Osteoblast (primary cell): ENCODE results near the gene NPAS3. TPM values are rescaled to one million over a fixed set of nuclear protein-coding genes. Genes with fewer than 3 reads are reported as not detected.

Source experiments
- DNase-seq: peaks from one replicate; pipeline ENCODE4 v3.0.0; 2011; ENCODE audit warnings: low spot score, mixed read lengths; ENCODE audit not compliant: insufficient read length; ENCODE audit errors: missing footprints
- H2AFZ ChIP-seq: 2 replicates; pipeline ENCODE4 v1.6.0; 2011; ENCODE audit warnings: mild to moderate bottlenecking, low read length
- H3K27ac ChIP-seq: 2 replicates; pipeline ENCODE4 v1.5.1; 2011; ENCODE audit warnings: mild to moderate bottlenecking, low read depth, low read length, moderate library complexity
- H3K27me3 ChIP-seq: 2 replicates; pipeline ENCODE4 v1.6.0; 2012; ENCODE audit warnings: mild to moderate bottlenecking, control low read depth, inconsistent platforms, low read length, moderate library complexity; ENCODE audit not compliant: insufficient read depth
- H3K36me3 ChIP-seq: 2 replicates; pipeline ENCODE4 v1.5.1; 2011; ENCODE audit warnings: mild to moderate bottlenecking, low read length, control low read depth, moderate library complexity; ENCODE audit not compliant: insufficient read depth
- H3K4me1 ChIP-seq: 2 replicates; pipeline ENCODE4 v1.5.1; 2011; ENCODE audit warnings: mild to moderate bottlenecking, low read length, control low read depth, moderate library complexity; ENCODE audit not compliant: insufficient read depth
- H3K4me2 ChIP-seq: 2 replicates; pipeline ENCODE4 v1.6.0; 2011; ENCODE audit warnings: mild to moderate bottlenecking, low read length; ENCODE audit not compliant: insufficient read depth
- H3K4me3 ChIP-seq: fragments of 200-600 bp; sonication (generic); 3 replicates; pipeline ENCODE4 v1.5.1; 2012; ENCODE audit warnings: mild to moderate bottlenecking, low read length, inconsistent platforms; ENCODE audit not compliant: insufficient read depth
- H3K79me2 ChIP-seq: 2 replicates; pipeline ENCODE4 v1.6.0; 2012; ENCODE audit warnings: mild to moderate bottlenecking, low read length, control low read depth, inconsistent platforms; ENCODE audit not compliant: insufficient read depth
- H3K9me3 ChIP-seq: 2 replicates; pipeline ENCODE4 v1.5.1; 2011; ENCODE audit warnings: low read depth, low read length, control low read depth
- H4K20me1 ChIP-seq: 2 replicates; pipeline ENCODE4 v1.6.0; 2012; ENCODE audit warnings: mild to moderate bottlenecking, low read length, control low read depth; ENCODE audit not compliant: insufficient read depth
- CTCF ChIP-seq: IDR thresholded peaks from 2 replicates; pipeline ENCODE4 v1.5.1; 2011; ENCODE audit warnings: mild to moderate bottlenecking, low read depth, low read length, moderate library complexity; ENCODE audit errors: extremely low read depth
- total RNA-seq: library from RNA; depleted of rRNA; stranded (reverse); fragments of >200 nt; gene quantifications from 2 replicates; pipeline ENCODE4 v1.2.3, GENCODE V29; 2012

NPAS3 gene
- total RNA-seq, 1 donor: 0.72 TPM

GRCh38 chr14:33068040-33068439 lies 129.4 kb downstream of the NPAS3 start:
- H3K27ac ChIP-seq: no peak overlapping the region

GRCh38 chr14:33068626-33069025 lies 129.9 kb downstream of the NPAS3 start:
- Histone ChIP-seq H3K4me3 (no peak overlapping the region), H3K27me3 (no peaks in the 10 kb centered on the region), H3K4me1 (no peaks in the 10 kb centered on the region), H4K20me1 (no peaks in the 10 kb centered on the region), H3K9me3 (no peaks in the 10 kb centered on the region), H3K4me2 (no peak overlapping the region), H2AFZ (no peak overlapping the region), H3K27ac (no peak overlapping the region), H3K79me2 (no peaks in the 10 kb centered on the region), H3K36me3 (no peaks in the 10 kb centered on the region)
- TF ChIP-seq CTCF: no peak
- no peak for DNase-seq

More at GRCh38 chr14:33068040-33068439, 129.4 kb downstream of the NPAS3 start:
- no peak for TF ChIP-seq CTCF
- Histone ChIP-seq H2AFZ (no peak overlapping the region), H3K79me2 (no peaks in the 10 kb centered on the region), H3K4me3 (no peak overlapping the region), H3K9me3 (no peaks in the 10 kb centered on the region), H3K4me2 (no peak overlapping the region), H3K27me3 (no peaks in the 10 kb centered on the region), H3K36me3 (no peaks in the 10 kb centered on the region), H4K20me1 (no peaks in the 10 kb centered on the region), H3K4me1 (no peaks in the 10 kb centered on the region)
- DNase-seq: no peak

GRCh38 chr14:33070475-33070874 lies 131.8 kb downstream of the NPAS3 start:
- Histone ChIP-seq H3K27ac (no peak overlapping the region), H4K20me1 (no peaks in the 10 kb centered on the region), H3K79me2 (no peaks in the 10 kb centered on the region), H3K36me3 (no peaks in the 10 kb centered on the region), H3K9me3 (no peaks in the 10 kb centered on the region), H2AFZ (no peak overlapping the region), H3K4me1 (no peaks in the 10 kb centered on the region), H3K4me2 (no peak overlapping the region), H3K27me3 (no peaks in the 10 kb centered on the region), H3K4me3 (no peak overlapping the region)
- TF ChIP-seq CTCF: no peak
- peak; percentile 44 for DNase-seq

GRCh38 chr14:33073023-33073422 lies 134.3 kb downstream of the NPAS3 start:
- Histone ChIP-seq H3K79me2 (no peaks in the 10 kb centered on the region), H2AFZ (no peak overlapping the region), H3K4me1 (no peaks in the 10 kb centered on the region), H3K4me3 (no peak overlapping the region), H3K36me3 (no peaks in the 10 kb centered on the region), H4K20me1 (no peaks in the 10 kb centered on the region), H3K9me3 (no peaks in the 10 kb centered on the region), H3K27me3 (no peaks in the 10 kb centered on the region), H3K4me2 (no peak overlapping the region), H3K27ac (no peak overlapping the region)
- no peak for DNase-seq
- no peak for TF ChIP-seq CTCF
